Gastroesophageal sphincter (tissue), 4 donors: ENCODE data around the gene TOP1. TPM values are rescaled to one million over a fixed set of nuclear protein-coding genes. Genes with fewer than 3 reads are reported as not detected.

Experiments used
- ATAC-seq: fragments of 150-250 bp; one replicate; pipeline ENCODE4 v1.9.1; 2016; ENCODE audit warnings: mild to moderate bottlenecking, moderate library complexity
- H3K27ac ChIP-seq, 4 donors: fragments of 200-600 bp; sonication (generic) in 3 of 4; 1 replicate in 3 of 4; 2 replicates in 1 of 4; pipeline ENCODE4 v1.5.1; 2016 to 2019
- H3K27me3 ChIP-seq: fragments of 200-600 bp; sonication (generic); one replicate; pipeline ENCODE4 v1.5.1; 2019
- H3K36me3 ChIP-seq, 2 donors: fragments of 200-600 bp; sonication (generic); one replicate each; pipeline ENCODE4 v1.5.1; 2019; ENCODE audit warnings: control low read depth in 1 of 2
- H3K4me1 ChIP-seq, 3 donors: fragments of 200-600 bp; sonication (generic); 1 replicate in 2 of 3; 2 replicates in 1 of 3; pipeline ENCODE4 v1.5.1; 2016 to 2019; ENCODE audit warnings: control low read depth in 2 of 3
- H3K4me3 ChIP-seq, 2 donors: fragments of 200-600 bp; sonication (generic); one replicate each; pipeline ENCODE4 v1.5.1; 2019; ENCODE audit warnings: mild to moderate bottlenecking in 1 of 2, moderate library complexity in 1 of 2
- H3K9me3 ChIP-seq, 3 donors: fragments of 200-600 bp; sonication (generic); one replicate each; pipeline ENCODE4 v1.5.1; 2017 to 2019; ENCODE audit warnings: control low read depth in 2 of 3
- CTCF ChIP-seq, 4 experiments: fragments of 200-600 bp in 2 of 4; fragments of 450-650 bp in 2 of 4; sonication (generic) in 1 of 4; IDR thresholded peaks; one replicate each; pipeline ENCODE4 v1.5.1; 2017 to 2019; ENCODE audit warnings: antibody characterized with exemption in 4 of 4, mild to moderate bottlenecking in 2 of 4, moderate library complexity in 2 of 4
- EP300 ChIP-seq: sonication (generic); formaldehyde crosslinking; IDR thresholded peaks from one replicate; pipeline ENCODE4 v1.6.1; 2017; ENCODE audit warnings: antibody characterized with exemption, mild to moderate bottlenecking
- POLR2A ChIP-seq, 2 donors: fragments of 450-650 bp; IDR thresholded peaks; one replicate each; pipeline ENCODE4 v1.6.1; 2017; ENCODE audit warnings: antibody characterized with exemption in 2 of 2, mild to moderate bottlenecking in 2 of 2, moderate library complexity in 1 of 2
- POLR2AphosphoS5 ChIP-seq: sonication (generic); formaldehyde crosslinking; IDR thresholded peaks from one replicate; pipeline ENCODE4 v1.6.1; 2017; ENCODE audit warnings: antibody characterized with exemption
- WGBS, 2 donors: methylation state at CpG; one replicate each; pipeline ENCODE4 v1.1.5; 2018; ENCODE audit warnings: low coverage in 1 of 2; 5-methylcytosine and 5-hydroxymethylcytosine counted together
- total RNA-seq, 4 donors: library from RNA; depleted of rRNA; stranded (reverse); fragments of >200 nt; gene quantifications; one replicate each; pipeline ENCODE4 v1.1.0, GENCODE V29; 2016

Gene TOP1
- total RNA-seq, 4 donors from 2014 or later: 22.0 to 31.6 (median 28.8) TPM

- H3K36me3 ChIP-seq: no peaks in the 10 kb centered on the region
- no peak for TF ChIP-seq EP300
- no peak for TF ChIP-seq CTCF (IDR thresholded peaks at IDR 0.05)
- TF ChIP-seq POLR2AphosphoS5: no peak
- TF ChIP-seq POLR2A (IDR thresholded peaks at IDR 0.05): no peak
- ATAC-seq: no peak
- no peaks in the 10 kb centered on the region for H3K9me3 ChIP-seq
- WGBS, 2 donors: 40 to 87% methylated on average over 3 of the region's 3 CpGs
- peak overlapping the region in 3 of 4 donors; percentile 11 to 57 (median 44) for H3K27ac ChIP-seq
- H3K27me3 ChIP-seq: no peaks in the 10 kb centered on the region
- H3K4me3 ChIP-seq: no peak overlapping the region
- peaks cover 48 to 99% (median 50%) of the 10 kb centered on the region in 3 donors for H3K4me1 ChIP-seq
Observed at GRCh38 chr20:41049451-41049850, 20.8 kb downstream of the TOP1 start.

GRCh38 chr20:41050361-41051008 is 21.9 kb downstream of the TOP1 start:
- peak overlapping the region; percentile 53 to 74 (median 61) for H3K27ac ChIP-seq
- TF ChIP-seq CTCF (IDR thresholded peaks at IDR 0.05) (no peak), POLR2A (IDR thresholded peaks at IDR 0.05) (no peak), EP300 (no peak), POLR2AphosphoS5 (no peak)

GRCh38 chr20:41051009-41051825 is 22.6 kb downstream of the TOP1 start:
- Histone ChIP-seq H3K36me3 (no peaks in the 10 kb centered on the region), H3K27me3 (no peaks in the 10 kb centered on the region), H3K4me3 (no peak overlapping the region), H3K9me3 (no peaks in the 10 kb centered on the region), H3K4me1 (peaks cover 58 to 98% (median 60%) of the 10 kb centered on the region in 3 donors), H3K27ac (peak overlapping the region in 3 of 4 donors; percentile 57 to 74 (median 65))
- ATAC-seq: no peak
- WGBS, 2 donors: 65 to 81% methylated on average over 5 of the region's 5 CpGs
- no peak for TF ChIP-seq POLR2AphosphoS5
- TF ChIP-seq POLR2A (IDR thresholded peaks at IDR 0.05): no peak
- TF ChIP-seq CTCF (IDR thresholded peaks at IDR 0.05): no peak
- no peak for TF ChIP-seq EP300

More at GRCh38 chr20:41050361-41051008, 21.9 kb downstream of the TOP1 start:
- WGBS, 2 donors: 0% methylated on average over 1 of the region's 1 CpG; no CpG with 5 or more reads in 1 of the 2 donors
- Histone ChIP-seq H3K27me3 (no peaks in the 10 kb centered on the region), H3K36me3 (no peaks in the 10 kb centered on the region), H3K4me3 (no peak overlapping the region), H3K4me1 (peaks cover 55 to 98% (median 56%) of the 10 kb centered on the region in 3 donors), H3K9me3 (no peaks in the 10 kb centered on the region)
- ATAC-seq: peak; percentile 27

GRCh38 chr20:41052742-41053419 is 24.3 kb downstream of the TOP1 start:
- peak; percentile 65 for ATAC-seq
- Histone ChIP-seq H3K27ac (peak overlapping the region in 3 of 4 donors; percentile 28 to 48 (median 46)), H3K4me3 (no peak overlapping the region), H3K27me3 (no peaks in the 10 kb centered on the region), H3K4me1 (peaks cover 49 to 98% (median 51%) of the 10 kb centered on the region in 3 donors), H3K36me3 (no peaks in the 10 kb centered on the region), H3K9me3 (no peaks in the 10 kb centered on the region)
- TF ChIP-seq POLR2A (IDR thresholded peaks at IDR 0.05) (no peak), EP300 (no peak), POLR2AphosphoS5 (peak; percentile 29), CTCF (IDR thresholded peaks at IDR 0.05) (no peak)
- WGBS, 2 donors: 36 to 49% methylated on average over 4 of the region's 6 CpGs
